Measurements from ENCODE around the gene ATXN1. TPM values are rescaled to one million over a fixed set of nuclear protein-coding genes. Genes with fewer than 3 reads are reported as not detected.

Gene ATXN1
- total RNA-seq, 1 experiment from 2014 or later, result 19.7 TPM

GRCh38 chr6:16301511-16301910 lies 459.7 kb downstream of the ATXN1 start:
- Mint-ChIP-seq H3K9me3 (ENCODE audit: low read depth, unreplicated experiment) (no peaks in the 10 kb centered on the region), H3K36me3 (ENCODE audit: insufficient read depth, unreplicated experiment) (no peaks in the 10 kb centered on the region), H3K27ac (ENCODE audit: unreplicated experiment) (no peak overlapping the region), H3K4me3 (ENCODE audit: low read depth, unreplicated experiment) (no peak overlapping the region), H3K4me1 (ENCODE audit: low read depth, unreplicated experiment) (no peaks in the 10 kb centered on the region), H3K27me3 (ENCODE audit: unreplicated experiment) (no peaks in the 10 kb centered on the region)
- intact Hi-C loops (cut with micrococcal nuclease; ENCODE audit: unreplicated experiment), result no loop called here
- CTCF ChIA-PET, result no interaction called here
- no peak for DNase-seq
- BruUV-seq (replicated peaks), result no TSS peak
- no peak for TF ChIP-seq CTCF (IDR thresholded peaks at IDR 0.05; ENCODE audit: unreplicated experiment)

GRCh38 chr6:16299861-16300260 lies 461.4 kb downstream of the ATXN1 start:
- intact Hi-C loops (cut with micrococcal nuclease; ENCODE audit: unreplicated experiment), result no loop called here
- no peak overlapping the region for H3K27ac Mint-ChIP-seq (ENCODE audit: unreplicated experiment)
- no peak overlapping the region for H3K4me3 Mint-ChIP-seq (ENCODE audit: low read depth, unreplicated experiment)
- no peaks in the 10 kb centered on the region for H3K27me3 Mint-ChIP-seq (ENCODE audit: unreplicated experiment)
- H3K36me3 Mint-ChIP-seq (ENCODE audit: insufficient read depth, unreplicated experiment), result no peaks in the 10 kb centered on the region
- no peaks in the 10 kb centered on the region for H3K4me1 Mint-ChIP-seq (ENCODE audit: low read depth, unreplicated experiment)
- TF ChIP-seq CTCF (IDR thresholded peaks at IDR 0.05; ENCODE audit: unreplicated experiment), result no peak
- no peaks in the 10 kb centered on the region for H3K9me3 Mint-ChIP-seq (ENCODE audit: low read depth, unreplicated experiment)
- BruUV-seq (replicated peaks), result no TSS peak
- no peak for DNase-seq
- CTCF ChIA-PET, result no interaction called here

- Mint-ChIP-seq H3K4me3 (ENCODE audit: low read depth, unreplicated experiment) (no peak overlapping the region), H3K9me3 (ENCODE audit: low read depth, unreplicated experiment) (no peaks in the 10 kb centered on the region), H3K27me3 (ENCODE audit: unreplicated experiment) (no peaks in the 10 kb centered on the region), H3K36me3 (ENCODE audit: insufficient read depth, unreplicated experiment) (no peaks in the 10 kb centered on the region), H3K4me1 (ENCODE audit: low read depth, unreplicated experiment) (no peaks in the 10 kb centered on the region), H3K27ac (ENCODE audit: unreplicated experiment) (no peak overlapping the region)
- intact Hi-C loops (cut with micrococcal nuclease; ENCODE audit: unreplicated experiment), result no loop called here
- no peak for DNase-seq
- BruUV-seq (replicated peaks), result no TSS peak
- no peak for TF ChIP-seq CTCF (IDR thresholded peaks at IDR 0.05; ENCODE audit: unreplicated experiment)
- CTCF ChIA-PET, result interaction anchor here (0.7 kb wide), 1 partner anchor 168 kb away, joined by 5 read pairs; the partner anchor contains the start of gene MYLIP
Observed at GRCh38 chr6:16296061-16296670, 465.1 kb downstream of the ATXN1 start.

- H3K27ac Mint-ChIP-seq (ENCODE audit: unreplicated experiment), result no peak overlapping the region
- no peak for DNase-seq
- CTCF ChIA-PET, result no interaction called here
- no peaks in the 10 kb centered on the region for H3K4me1 Mint-ChIP-seq (ENCODE audit: low read depth, unreplicated experiment)
- BruUV-seq (replicated peaks), result no TSS peak
- H3K27me3 Mint-ChIP-seq (ENCODE audit: unreplicated experiment), result no peaks in the 10 kb centered on the region
- H3K4me3 Mint-ChIP-seq (ENCODE audit: low read depth, unreplicated experiment), result no peak overlapping the region
- H3K9me3 Mint-ChIP-seq (ENCODE audit: low read depth, unreplicated experiment), result no peaks in the 10 kb centered on the region
- no peaks in the 10 kb centered on the region for H3K36me3 Mint-ChIP-seq (ENCODE audit: insufficient read depth, unreplicated experiment)
- TF ChIP-seq CTCF (IDR thresholded peaks at IDR 0.05; ENCODE audit: unreplicated experiment), result no peak
- intact Hi-C loops (cut with micrococcal nuclease; ENCODE audit: unreplicated experiment), result no loop called here
Observed at GRCh38 chr6:16295471-16295870, 465.8 kb downstream of the ATXN1 start.

Measured in Calu3 (cell line).